ENCODE measurements around the gene SETDB2. TPM values are rescaled to one million over a fixed set of nuclear protein-coding genes. Genes with fewer than 3 reads are reported as not detected.
A peak's percentile ranks its signal among the peaks of the same experiment; 100 is the strongest.

The SETDB2 gene
- total and polyA plus RNA-seq, 2 of the 4 experiments (the other 2 are of a cell fraction), result 4.3 to 5.7 TPM

- H3K27me3 ChIP-seq (ENCODE audit: control insufficient read depth, insufficient read depth, low read length), result no peaks in the 10 kb centered on the region
- no peak overlapping the region for H3K4me3 ChIP-seq (ENCODE audit: insufficient read depth, low read depth, low read length)
- H2BK5ac ChIP-seq (ENCODE audit: low read depth, low read length, poor library complexity, severe bottlenecking), result no peak overlapping the region
- no peak overlapping the region for H2BK20ac ChIP-seq (ENCODE audit: low read depth, low read length)
- ATAC-seq (ENCODE audit: low read depth) (no peak), DNase-seq (no peak)
- no peak overlapping the region for H2AK9ac ChIP-seq (replicated peaks; ENCODE audit: low read depth, low read length, poor library complexity)
- no peak overlapping the region for H2AK5ac ChIP-seq (ENCODE audit: low read depth, low read length)
- H3K4me2 ChIP-seq (ENCODE audit: low read depth, low read length), result no peak overlapping the region
- no TSS peak for BruUV-seq (replicated peaks)
- no peak overlapping the region for H3K4ac ChIP-seq (ENCODE audit: low read depth, low read length)
- H3K9me3 ChIP-seq (ENCODE audit: control insufficient read depth, insufficient read depth, low read length), result no peaks in the 10 kb centered on the region
- peaks cover 5% of the 10 kb centered on the region; the same call in 1 of the 2 replicates for H3K4me1 ChIP-seq (ENCODE audit: control insufficient read depth, insufficient read depth, low read length)
- CTCF ChIA-PET, result interaction anchor here (0.6 to 1.2 kb wide), 2 partner anchors 12 to 35 kb away, joined by 6 to 8 read pairs; no protein-coding TSS in a partner anchor
- no peak overlapping the region for H4K5ac ChIP-seq (ENCODE audit: low read depth, low read length)
- intact Hi-C loops (cut with micrococcal nuclease), result no loop called here
- no peaks in the 10 kb centered on the region; the same call in 1 of the 2 replicates for H3K9me1 ChIP-seq (ENCODE audit: insufficient read depth, low read length)
- no peak overlapping the region for H3K56ac ChIP-seq (ENCODE audit: extremely low read depth, insufficient read depth, low read length)
- no peak overlapping the region for H3K27ac ChIP-seq (ENCODE audit: insufficient read depth, low read length)
- H2BK120ac ChIP-seq (ENCODE audit: low read depth, low read length), result no peak overlapping the region
- no peaks in the 10 kb centered on the region; a peak in 1 of 4 replicates for H3K79me1 ChIP-seq (ENCODE audit: low read depth in 1 of 2, low read length in 2 of 2)
- H2AFZ ChIP-seq (replicated peaks; ENCODE audit: low read length, poor library complexity), result no peak overlapping the region
- dilution Hi-C loops (cut with HindIII; ENCODE audit: low sequenced_read_pairs, unreplicated experiment), result no loop called here
- peak overlapping the region; percentile 60; the same call in 1 of the 2 replicates for H3K18ac ChIP-seq (ENCODE audit: low read depth, low read length)
- no peak overlapping the region for H3K14ac ChIP-seq (replicated peaks; ENCODE audit: low read depth, low read length)
- in situ Hi-C loops (cut with MboI; ENCODE audit: low sequenced_read_pairs), result no loop called here
- peaks cover 24% of the 10 kb centered on the region for H3K36me3 ChIP-seq (ENCODE audit: control insufficient read depth, insufficient read depth, low read length)
- H4K91ac ChIP-seq (ENCODE audit: insufficient read depth, low read depth, low read length), result no peak overlapping the region
- WGBS, 2 experiments (ENCODE audit: extremely low coverage in 2 of 2, insufficient read length in 1 of 2), result 86% methylated on average over 1 of the region's 5 CpGs; no CpG with 5 or more reads in 1 of the 2 experiments
- POLR2A ChIA-PET (ENCODE audit: unreplicated experiment), result no interaction called here
- no peak overlapping the region for H3K9ac ChIP-seq (ENCODE audit: low read depth, low read length)
- no peaks in the 10 kb centered on the region for H4K20me1 ChIP-seq (ENCODE audit: insufficient read depth, low read length)
- TF ChIP-seq MAZ (IDR thresholded peaks at IDR 0.05; ENCODE audit: borderline replicate concordance, low read depth, low read length) (no peak), FOS (IDR thresholded peaks at IDR 0.05; ENCODE audit: low read depth, low read length) (no peak), RCOR1 (IDR thresholded peaks at IDR 0.05; ENCODE audit: insufficient replicate concordance, low read length) (no peak), MAFK (IDR thresholded peaks at IDR 0.05; ENCODE audit: low read depth, low read length) (no peak), RAD21 (IDR thresholded peaks at IDR 0.05; ENCODE audit: low read length) (no peak)
- no peak overlapping the region for H4K8ac ChIP-seq (ENCODE audit: low read depth in 2 of 2, low read length in 2 of 2)
- no peak overlapping the region for H3K23ac ChIP-seq (ENCODE audit: low read depth, low read length)
- no peak overlapping the region for H2BK15ac ChIP-seq (ENCODE audit: low read depth, low read length)
Measured at GRCh38 chr13:49481788-49482187, 37.7 kb downstream of the SETDB2 start.

Measured in IMR-90 (cell line).